ENCODE measurements around the gene PTPN2.
"Not testable (repeated sequence)": the region's sequence is repeated elsewhere in the genome, so short reads cannot be mapped to it uniquely, and the experiment has no call there.

The PTPN2 gene

DNA sequence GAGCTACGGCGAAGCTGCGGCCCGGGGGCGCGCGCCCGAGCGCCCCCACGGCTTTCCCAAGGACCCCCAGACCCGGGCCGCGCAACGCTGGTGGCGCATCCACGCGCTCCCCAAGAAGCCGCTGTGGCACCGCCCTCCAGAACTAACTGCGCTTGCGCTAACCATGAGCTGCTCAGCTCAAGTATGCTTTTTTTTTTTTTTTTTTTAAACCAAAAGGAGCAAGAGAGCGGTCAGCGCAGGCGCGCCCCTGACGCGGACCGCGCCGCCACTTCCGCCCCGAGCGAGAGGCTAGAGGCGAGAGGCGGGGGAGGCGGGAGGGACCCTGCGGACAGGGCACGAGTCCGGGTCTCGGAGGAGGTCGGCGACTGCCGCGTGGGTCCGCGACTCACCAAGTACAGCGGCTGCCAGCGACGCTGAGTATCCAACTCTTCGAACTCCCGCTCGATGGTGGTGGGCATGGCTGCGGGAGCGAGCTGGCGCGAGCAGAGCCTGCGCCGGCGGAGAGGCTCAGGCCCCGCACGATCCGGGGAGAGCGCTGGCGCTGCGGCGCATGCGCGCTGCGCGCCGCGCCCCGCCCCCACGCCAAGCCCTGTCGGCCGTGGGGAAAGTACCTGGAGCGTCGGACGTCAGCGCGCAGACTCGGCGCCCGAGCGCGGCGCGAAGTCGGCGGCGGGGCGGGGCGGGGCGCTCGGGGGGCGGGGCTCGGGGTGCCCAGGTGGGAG lies at the start of gene PTPN2:
Gene PTPN2, minus strand, starts transcription at position 554 of the 722 bp plus-strand sequence. Its CDS starts 96 bp downstream, at position 458.
- DNase-seq = peak; percentile 94

DNA sequence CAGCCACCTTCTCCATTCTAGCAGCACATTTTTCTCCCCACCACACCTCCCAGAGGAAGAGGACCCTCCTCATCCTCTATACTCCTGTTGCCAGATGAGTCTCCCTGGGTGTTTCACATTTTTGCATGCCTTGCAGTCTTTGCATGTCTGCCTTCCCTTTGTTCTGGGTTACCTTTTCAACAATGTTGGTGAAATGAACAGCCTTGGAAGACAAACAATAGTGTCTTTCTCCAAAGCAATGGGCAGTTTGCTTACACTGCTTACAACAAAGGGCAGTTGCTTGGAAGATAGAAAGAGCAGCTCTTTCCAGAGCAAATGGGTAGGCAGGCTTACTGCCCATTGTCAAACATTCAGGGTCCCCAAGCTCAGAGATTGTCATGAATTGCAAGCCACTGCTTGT lies 49.3 kb upstream of the PTPN2 start:
- DNase-seq = no peak

DNA sequence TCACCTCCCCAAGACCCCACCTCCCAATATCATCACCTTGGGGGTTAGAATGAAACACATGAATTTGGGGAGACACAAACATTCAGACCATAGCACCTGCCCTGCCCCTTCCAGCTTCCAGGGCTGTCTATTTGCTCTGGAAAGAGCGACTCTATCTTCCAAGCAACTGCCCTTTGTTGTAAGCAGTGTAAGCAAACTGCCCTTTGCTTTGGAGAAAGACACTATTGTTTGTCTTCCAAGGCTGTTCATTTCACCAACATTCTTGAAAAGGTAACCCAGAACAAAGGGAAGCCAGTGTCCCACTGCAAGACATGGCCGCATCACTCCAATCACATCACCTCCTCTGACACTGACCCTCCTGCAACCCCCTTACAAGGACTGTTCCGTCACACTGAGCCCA lies 46.9 kb upstream of the PTPN2 start:
- no peak for DNase-seq

DNA sequence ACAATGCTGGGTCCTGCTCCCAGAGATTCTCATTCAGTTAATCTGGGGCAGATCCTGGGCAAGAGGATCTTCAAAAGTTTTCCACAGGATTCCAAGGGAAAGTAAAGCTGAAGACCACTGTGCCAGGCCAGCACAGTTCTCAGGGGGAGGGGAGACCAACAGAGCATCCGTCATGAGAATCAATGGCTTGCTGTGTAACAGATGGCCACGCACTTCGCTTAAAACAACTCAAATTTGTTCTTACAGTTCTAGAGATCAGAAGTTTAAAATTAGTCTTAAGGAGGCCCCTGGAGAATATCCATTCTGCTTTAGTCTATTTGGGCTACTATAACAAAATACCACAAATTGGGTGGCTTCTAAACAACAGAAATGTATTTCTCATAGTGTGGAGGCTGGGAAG lies 46.3 kb upstream of the PTPN2 start:
- no peak for DNase-seq

DNA sequence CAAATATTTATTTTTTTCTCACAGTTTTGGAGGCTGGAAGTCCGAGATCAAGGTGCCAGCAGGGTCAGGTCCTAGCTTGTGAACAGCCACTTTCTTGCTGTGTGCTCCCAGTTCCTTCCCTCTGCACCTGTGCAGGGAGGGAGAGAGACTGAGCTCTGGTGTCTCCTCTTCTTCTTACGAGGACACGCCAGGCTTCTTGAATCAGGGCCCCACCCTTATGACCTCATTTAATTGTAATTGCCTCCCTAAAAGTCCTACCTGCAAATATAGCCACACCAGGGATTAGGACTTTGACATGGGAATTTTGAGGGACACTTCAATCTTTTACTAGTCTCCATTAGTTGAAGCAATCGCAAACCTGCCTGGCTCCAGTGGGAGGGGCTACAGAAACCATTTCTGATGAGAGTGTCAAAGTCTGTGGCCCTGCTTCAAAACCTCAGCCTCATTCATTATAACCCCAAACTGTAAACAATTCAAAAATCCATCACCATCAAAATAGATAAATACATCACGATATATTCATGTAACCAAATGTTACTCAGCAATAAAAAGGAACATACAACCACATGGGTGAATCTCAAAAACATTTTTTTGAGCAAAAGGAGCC lies 45.5 kb upstream of the PTPN2 start:
- DNase-seq = no peak

DNA sequence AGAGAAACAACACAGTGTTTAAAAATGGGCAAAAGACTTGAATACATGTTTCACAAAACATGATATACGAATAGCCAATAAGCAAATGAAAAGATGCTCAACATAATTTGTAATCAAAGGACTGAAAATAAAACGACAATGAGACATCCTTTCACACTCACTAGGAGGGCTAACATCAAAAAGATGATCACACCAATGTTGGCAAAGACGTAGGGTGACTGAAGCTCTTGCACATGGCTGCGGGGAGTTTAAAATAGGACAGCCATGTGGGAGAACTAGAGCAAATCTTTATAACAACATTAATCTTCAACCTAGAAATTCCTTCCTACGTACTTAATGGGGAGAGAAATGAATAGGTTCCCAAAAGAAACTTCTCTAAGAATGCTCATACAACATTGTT lies 44.6 kb upstream of the PTPN2 start:
- DNase-seq = no peak

DNA sequence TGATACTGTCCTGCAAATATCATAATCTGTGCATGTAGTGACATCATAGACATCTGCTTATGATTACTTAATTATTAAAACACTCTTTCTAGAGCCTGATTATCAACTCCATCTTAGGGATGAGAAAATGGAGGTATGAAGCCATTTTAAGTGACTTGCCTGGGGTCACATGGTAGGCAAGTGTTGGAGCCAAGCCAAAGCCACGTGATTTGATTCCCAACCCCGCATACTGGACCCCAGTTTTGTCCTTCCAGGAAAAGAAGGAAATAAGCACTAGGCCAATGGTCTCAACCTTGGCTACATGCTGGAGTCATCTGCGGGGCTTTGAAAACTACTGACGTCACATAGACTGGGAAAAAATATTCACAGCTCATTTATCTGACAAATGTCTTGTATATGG lies 44.2 kb upstream of the PTPN2 start:
- no peak for DNase-seq

DNA sequence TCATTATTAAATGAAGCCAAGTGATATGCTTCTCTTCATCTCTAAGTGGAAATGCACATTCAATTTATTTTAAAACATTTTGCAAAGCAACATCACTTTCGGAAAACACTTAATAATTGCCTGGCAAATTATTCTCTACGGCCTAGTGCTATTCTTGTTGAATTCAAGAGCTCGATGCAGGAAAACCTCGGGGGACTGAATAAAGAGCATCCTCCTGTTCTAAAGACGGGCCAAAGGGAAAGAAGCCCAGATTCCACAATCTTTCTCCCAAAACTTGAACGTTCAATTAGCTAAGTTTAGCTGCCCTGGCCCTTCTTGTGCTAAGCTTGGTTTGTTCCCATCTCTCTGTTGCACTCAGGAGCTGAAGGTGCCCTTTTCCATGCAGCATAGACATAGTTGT lies 40.6 kb upstream of the PTPN2 start:
- DNase-seq = no peak

DNA sequence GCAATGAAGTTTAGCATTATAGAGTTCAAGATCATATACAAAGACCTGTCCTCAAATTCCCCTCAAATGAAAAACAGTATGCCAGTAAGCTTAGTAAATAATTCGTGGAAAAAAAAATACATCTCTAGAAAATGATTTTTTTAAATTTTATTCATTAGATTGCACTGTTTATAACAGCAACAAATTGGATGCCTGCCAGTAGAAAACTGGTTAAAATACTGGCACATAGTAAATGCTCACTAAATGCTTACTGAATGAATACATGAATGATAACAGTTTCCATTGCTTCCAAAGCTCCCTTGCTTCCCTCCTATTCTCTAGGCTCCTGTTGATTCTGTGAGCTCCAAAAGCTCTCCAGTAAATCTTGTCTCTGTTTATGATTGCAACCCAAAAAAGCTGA lies 38.2 kb upstream of the PTPN2 start:
- DNase-seq = no peak

DNA sequence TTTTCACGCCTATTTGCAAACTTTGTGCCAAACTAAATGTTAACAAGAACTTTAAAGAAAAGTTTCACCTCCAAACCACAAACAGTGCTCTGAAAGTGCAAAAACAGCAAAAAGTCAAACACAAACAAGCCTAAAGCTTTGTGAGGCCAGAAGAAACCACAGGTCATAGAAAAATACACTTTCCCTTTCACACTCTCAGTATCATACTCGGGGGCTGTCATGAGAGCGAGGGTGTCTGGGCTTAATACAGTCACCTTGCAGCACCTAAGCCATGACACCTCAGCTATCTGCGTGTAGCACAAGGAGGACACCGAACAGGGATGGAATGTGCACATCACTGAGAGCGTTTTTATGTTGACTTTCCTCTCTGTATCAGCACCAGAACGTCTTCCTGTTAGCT lies 37.1 kb upstream of the PTPN2 start:
- peak; percentile 24 for DNase-seq

DNA sequence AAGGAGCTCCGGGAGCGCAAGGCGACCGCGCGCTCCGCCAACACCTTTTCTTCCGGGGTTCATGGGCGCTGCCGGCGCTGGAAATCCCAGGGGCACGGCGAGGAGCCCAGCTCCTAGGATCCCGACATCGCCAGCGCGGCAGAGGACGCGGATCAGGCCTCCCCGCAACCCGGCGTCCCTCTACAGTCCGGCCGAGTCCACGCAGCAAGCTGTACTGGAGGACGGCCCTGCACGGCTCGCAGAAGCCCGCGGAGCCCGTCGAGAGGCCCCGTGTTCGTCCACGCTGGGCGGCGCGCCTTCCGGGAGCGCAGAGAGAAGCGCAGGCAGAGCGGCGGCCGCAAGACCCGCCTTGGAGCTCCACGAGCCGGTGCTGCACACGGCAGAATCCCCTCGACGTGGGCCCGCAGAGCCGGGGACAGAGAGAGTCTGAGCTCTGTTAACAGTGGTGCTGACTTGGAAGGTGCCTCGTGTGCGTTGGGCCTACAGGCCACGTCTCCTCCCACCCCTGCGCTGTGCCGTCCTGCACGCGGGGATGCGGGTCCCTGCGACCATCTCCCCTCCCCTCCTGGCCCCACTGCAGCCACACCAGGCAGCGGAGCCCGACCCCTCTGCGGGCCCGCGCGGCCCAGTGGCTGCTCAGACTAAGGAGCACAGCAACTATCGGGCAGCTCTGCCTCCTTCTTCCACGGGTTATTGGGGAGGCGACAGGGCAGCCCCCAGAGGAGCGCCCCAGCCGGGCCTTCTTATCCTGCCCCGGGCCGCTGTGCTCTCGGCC lies 28.1 kb upstream of the PTPN2 start:
- DNase-seq = no peak

DNA sequence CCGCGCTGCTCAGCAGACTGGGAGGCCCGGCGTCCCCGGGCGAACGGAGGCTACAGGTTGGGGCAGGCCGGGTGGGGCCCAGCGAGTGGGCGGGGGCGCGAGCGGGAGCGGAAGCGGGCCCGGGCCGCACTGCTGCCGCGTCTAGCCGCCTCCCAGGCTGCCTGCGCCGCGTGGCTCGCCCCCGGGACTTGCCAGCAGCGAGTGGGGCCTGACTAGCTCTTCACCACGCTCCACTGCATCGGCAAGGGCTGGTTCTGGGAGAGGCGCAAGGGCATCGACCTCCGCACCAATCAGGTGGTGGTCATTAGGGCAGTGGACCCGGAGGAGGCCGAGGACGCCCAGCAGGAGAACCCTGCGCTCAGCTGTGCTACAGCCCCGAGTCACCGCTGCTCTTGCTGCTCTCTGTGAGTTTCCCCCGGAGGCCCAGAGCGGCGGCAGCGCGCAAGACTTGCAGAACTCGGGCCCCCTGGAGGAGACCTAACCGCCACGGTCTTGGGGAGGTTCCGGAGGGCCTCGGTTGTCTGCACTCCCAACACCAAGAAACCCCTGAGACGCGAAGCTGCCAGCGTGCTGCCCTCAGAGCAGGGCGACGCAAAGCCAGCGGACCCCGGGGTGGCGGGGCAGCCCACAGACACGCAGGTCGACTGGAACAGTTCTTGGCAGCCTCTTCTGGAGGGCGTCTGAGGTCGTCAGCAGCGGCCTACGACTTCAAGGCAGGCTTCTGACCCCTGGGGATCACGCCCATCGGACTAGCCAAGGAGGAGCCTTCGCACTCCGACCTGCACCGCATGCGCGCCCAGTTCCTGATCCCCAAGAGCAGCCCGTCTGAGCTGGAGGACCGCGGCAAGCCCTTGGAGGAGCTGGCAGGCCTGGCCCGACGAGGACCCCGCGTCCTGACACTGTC lies 27.2 kb upstream of the PTPN2 start:
- DNase-seq = peak; percentile 75

DNA sequence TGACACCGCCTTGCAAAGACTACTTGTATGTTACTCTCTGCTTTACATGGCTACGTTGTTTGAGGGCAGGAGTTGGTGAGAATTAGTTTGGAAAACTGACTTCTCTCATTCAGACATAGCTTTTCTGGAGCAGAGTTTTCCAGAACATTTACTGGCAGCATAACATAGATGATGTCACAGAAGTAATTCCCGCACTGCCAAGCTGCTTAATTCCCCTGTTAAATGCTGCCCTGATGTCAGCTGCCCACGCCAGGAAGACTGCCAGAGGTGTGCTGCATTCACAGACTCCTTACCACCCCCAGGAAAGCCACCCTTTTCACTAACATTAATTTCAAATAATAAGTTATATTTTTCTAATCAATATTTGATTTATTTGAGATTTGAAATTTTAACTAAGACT lies 24.7 kb upstream of the PTPN2 start:
- no peak for DNase-seq

DNA sequence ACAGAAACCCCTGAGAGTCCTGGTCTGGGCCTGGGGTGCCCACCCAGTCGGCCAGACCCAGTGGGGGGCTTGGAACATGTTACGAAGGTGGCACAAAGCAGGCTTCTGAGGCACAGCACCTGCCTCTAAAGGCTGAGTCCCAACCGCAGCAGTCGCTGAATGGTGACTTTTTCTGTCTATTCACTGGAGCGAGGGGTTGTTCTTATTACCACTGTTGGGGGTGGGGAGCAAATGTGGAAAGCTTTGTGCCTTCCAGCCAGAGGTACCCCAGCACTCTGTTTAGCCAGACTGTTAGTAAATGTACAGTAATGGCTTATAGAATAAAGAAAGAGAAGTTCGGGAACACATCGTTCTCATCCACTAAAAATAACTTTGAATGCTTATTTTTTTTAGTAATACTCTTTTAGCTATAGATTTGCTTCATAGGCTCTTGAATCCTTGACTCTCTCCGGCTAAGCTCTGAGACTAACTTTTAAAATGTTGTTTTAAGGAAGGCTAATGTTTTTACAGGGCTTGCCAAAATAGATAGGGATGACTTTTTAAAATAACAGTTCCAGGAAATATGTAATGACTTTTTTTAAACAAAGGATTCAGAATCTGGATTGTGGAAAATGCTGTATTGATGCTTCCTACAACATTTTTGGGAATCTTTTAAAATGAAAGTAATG lies 23.4 kb upstream of the PTPN2 start:
- no peak for DNase-seq

DNA sequence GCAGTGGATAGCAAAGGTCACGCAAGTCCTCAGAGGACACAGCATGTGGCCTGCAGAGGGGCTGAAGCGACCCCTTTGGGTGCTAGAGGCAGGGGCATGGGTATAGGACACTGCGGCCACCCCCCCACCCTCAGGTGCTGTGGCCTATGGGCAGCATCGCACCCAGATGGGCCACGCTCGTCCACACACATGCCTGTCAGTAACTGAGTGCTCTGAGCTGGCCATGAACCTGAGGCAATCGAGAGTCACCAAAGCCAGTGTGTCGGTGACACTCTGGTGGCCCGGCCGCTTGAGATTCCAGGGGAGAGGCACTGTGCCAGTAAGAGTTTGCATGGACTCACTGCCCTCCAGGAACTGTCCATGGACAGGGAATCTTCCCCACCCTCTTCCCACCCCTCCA lies 22.7 kb upstream of the PTPN2 start:
- no peak for DNase-seq

DNA sequence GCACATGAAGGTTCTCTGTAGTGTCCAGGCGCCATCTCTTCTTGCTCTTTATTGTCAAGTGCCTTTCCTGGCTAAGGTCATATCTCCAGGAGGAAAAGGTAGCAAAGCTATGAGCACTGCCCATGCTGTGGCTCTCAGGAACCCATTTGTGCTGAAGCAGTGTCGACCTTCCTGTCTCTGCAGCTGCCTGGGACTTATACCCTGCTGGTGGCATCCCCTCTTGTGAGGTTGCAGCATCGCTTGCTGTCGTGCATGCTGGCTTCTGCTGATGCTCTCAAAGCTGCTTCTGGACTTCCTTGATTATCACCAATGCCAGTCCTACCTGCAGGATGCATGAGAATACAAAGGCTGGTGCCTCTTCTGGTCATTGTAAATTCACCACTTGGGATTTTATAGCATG lies 22.1 kb upstream of the PTPN2 start:
- no peak for DNase-seq

DNA sequence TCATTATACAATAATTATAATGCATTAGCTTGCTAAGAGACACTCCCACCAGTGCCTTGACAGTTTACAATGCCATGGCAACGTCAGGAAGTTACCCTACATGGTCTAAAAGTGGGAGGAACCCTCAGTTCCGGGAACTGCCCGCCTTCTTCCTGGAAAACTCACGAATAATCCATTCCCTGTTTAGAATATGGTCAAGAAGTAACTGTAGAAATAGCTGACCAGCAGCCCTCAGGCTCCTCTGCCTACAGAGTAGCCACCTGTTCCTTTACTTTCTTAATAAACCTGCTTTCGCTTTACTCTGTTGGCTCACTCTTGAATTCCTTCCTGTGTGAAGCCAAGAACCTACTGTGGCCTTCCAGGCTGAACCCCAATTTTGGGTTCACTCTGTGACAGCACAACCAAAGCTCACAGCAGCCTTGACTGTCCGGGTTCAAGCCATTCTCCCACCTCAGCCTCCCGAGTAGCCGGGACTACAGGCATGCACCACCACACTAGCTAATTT lies 20.0 kb upstream of the PTPN2 start:
- peak; percentile 44 for DNase-seq

DNA sequence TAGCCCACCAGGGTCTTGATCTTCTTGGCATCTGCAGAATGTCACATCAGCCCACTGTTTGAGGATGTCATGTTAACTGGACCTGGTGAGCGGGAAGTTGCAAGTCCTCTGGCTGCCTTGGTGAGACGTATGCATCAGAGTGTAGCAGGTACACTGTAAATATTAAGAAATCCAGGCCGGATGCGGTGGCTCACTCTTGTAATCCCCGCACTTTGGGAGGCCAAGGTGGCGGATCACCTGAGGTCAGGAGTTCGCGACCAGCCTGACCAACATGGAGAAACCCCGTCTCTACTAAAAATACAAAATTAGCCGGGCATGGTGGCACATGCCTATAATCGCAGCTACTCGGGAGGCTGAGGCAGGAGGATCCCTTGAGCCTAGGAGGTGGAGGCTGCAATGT lies 17.2 kb upstream of the PTPN2 start:
- not testable (repeated sequence) for DNase-seq

DNA sequence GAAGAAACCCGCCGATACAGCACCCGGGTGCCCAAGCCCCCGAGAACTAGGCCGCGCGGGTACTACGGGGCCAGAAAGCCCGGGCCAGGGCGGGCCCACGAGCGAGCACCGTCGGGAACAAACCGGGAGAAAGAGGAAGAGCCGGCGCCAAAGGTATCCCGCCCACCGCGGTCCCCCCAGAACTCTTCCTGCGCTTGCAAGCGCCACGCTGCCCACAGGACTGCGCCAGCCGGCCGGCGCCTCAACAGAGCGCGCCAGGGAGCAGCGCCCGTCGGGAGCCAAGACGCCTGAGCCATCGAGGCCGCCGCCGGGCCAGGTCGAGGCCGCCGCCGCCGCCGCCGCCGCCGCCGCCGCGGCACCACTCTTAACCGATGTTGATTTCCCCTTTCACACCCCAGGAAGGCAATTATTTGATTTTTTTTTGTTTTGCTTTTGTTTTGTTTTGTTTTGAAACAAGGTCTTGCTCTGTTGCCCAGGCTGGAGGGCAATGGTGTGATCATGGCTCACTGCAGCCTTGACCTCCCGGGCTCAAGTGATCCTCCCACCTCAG lies 12.8 kb upstream of the PTPN2 start:
- not testable (repeated sequence) for DNase-seq

DNA sequence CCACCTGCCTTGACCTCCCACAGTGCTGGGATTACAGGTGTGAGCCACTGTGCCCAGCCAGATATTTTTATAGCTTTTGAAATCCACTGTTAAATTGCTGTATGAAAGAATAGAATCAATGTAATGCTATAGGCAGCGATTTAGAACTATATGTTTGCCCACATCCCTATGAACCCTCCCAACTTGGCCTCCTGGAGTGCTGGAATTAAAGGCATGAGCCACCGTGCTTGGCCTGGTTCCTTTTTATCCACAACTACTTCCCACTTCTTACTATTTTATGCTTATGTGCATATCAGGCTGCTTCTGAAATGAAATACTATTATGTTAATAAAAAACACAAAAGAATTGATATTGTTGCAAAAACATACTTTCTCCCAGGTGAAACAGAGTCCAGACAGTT lies 11.6 kb upstream of the PTPN2 start:
- DNase-seq = no peak

DNA sequence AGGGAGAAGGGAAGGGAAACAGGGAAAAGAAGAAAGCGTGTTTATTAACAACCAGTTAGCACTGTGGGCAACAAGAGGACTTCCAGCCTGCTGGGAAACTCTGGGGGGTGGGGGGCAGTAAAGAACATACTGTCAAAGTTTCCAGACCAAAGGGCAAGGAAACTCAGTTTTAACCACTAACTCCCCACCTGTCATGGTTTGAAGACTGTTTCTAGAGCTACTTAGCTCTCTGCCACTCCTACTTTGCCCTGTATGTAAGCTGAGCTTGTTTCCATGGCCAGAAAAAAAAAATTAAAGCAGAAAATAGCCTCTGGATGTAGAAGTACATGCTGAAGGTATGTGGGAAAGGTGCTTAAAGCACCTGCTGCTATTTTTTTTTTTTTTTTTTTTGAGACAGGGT lies 11.0 kb upstream of the PTPN2 start:
- no peak for DNase-seq

DNA sequence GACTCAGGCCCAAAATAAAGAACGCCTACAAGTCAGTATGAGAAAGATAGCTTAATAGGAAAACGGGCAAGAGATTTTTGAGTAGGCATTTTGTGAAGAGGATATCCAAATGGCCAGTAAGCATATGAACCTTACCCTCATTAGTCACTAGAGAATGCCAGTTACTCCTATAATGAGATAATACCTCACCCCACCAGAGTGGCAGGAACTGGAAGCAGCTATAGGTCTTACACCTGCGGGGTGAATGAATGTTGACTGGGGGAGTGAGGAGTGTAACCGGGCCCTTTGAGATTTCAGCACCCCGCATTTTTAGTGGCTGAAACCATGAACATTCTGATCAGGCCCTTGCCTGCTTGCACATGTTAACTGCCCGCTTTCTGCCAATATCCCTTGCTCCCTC lies 7.5 kb upstream of the PTPN2 start:
- no peak for DNase-seq
